Erythroblast (primary cell): ENCODE data around the gene PGM3.

Source experiments
- DNase-seq, 2 experiments: peaks; one replicate each; lab custom pipeline; 2025; lab: John Stamatoyannopoulos, UW
- GATA1 ChIP-seq: IDR thresholded peaks from 2 replicates; pipeline ENCODE4 v1.6.1; 2011; ENCODE audit warnings: low read depth, mild to moderate bottlenecking, control low read depth, low read length, moderate library complexity
- POLR2A ChIP-seq: IDR thresholded peaks from 2 replicates; pipeline ENCODE4 v1.6.1; 2011; ENCODE audit warnings: mild to moderate bottlenecking, low read length

PGM3 gene

GRCh38 chr6:83119742-83120300, 73.2 kb downstream of the PGM3 start:
- TF ChIP-seq POLR2A (no peak), GATA1 (no peak)
- DNase-seq, result no peak

- TF ChIP-seq GATA1, result no peak
- no peak for TF ChIP-seq POLR2A
- DNase-seq, result no peak
These were observed 75.3 kb downstream of the PGM3 start for GRCh38 chr6:83117802-83118201.
